CD4-positive, alpha-beta T cell treated with Interleukin-12 subunit alpha and Interleukin-12 subunit beta, for 1 hour (primary cell): ENCODE results near the gene TSHZ1.
"Not testable (repeated sequence)": the region's sequence is repeated elsewhere in the genome, so short reads cannot be mapped to it uniquely, and the experiment has no call there.

Experiments
- DNase-seq: peaks from one replicate; pipeline ENCODE4 v3.0.0-alpha.2; 2020

Gene TSHZ1

DNA sequence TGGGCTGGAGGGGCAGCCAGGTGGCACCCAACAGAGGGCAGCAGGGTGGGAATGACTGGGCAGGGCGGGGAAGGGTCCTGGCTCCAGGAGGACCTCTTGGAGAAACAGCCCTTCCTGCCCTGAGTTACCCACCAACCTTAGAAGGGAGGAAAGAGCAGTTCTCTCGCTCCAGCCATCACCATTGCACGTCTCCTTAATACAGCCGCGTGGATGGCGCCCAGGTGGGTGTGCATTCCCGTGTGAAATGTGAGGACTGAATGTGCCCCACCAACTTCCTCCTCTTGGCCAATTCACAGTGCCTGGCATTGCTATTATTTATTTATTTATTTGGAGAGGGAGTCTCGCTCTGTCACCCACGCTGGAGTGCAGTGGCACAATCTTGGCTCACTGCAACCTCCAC lies 109.9 kb downstream of the TSHZ1 start:
- no peak for DNase-seq

- no peak for DNase-seq
These were observed 110.8 kb downstream of the TSHZ1 start for GRCh38 chr18:75321431-75321830.

DNA sequence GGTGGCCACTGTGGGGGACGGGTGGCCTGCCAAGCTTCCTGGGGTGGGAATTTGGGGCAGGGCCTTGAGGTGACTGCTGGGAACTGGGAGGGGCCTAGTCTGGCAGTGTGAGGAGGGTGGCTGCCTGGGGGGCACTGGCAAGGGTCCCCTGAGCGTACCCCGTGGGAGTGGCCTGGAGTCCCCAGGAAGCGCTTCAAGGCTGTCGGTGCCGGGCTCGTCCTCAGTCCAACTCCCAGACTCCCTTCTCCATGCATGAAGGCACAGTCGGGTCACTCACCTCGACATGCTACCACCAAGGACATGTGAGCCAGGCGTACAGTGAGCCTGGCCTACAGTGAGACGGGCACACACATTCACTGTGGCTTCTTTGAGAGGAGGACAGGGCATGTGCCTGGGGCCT lies 111.6 kb downstream of the TSHZ1 start:
- no peak for DNase-seq

DNA sequence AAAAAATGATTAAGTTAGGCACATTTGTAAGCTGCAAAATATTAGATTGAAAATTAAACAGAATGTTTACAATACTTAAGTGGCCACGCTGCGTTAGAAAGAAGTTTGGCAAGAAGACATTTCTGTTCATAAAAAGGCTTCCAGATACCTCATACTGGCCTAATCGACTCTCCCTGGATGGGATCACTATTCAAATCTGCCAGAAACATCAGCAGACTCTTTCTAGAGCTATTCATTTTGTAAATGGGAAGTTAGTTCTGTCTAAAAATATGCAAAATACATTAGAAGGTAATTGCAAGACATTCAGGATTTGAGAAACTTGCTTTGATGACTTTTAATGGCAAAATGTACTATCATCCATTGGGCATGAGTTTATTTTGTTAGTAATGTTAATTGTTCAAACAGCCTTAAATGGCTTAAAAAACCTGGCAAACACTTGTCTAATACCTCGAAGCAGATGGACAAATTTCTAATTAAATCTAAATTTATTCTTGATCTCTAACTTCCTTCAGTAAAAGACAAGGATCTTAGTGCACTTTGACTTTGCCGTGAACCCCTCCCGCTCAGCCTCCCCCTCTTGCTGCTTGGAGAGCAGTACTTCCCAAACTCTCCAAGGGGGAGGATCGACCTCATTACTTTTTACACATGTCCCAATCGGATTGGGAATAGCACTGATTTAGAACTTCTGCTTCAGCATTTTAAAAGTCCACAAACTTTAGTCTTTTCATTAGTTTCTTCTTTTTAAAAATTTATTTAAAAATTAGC lies 113.4 kb downstream of the TSHZ1 start:
- DNase-seq, result no peak

DNA sequence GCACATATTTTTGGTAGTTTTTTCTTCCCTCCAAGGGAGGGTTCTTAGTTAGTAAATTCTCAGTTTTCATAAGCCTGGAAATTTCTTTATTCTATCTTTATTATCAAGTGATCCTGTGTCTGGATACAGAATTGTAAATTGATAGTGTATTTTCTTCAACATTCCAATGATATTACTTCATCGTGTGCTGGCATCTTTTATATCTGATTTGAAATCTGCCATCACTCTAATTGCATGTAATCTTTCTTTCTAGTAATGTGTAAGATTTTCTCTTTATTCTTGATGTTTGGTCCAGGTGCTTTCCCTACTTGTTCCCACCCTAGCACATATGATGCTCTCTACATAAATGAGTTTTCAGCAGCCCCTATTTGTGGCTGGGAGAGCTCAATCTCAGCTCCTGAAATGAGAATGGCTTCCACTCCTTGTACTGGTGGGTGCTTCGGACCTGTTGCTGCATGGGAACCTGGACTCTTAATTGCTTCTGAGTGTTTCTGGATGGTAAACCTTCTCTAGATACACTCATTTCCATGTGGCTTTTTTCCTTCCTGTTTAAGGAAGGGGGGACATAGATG lies 114.2 kb downstream of the TSHZ1 start:
- no peak for DNase-seq

DNA sequence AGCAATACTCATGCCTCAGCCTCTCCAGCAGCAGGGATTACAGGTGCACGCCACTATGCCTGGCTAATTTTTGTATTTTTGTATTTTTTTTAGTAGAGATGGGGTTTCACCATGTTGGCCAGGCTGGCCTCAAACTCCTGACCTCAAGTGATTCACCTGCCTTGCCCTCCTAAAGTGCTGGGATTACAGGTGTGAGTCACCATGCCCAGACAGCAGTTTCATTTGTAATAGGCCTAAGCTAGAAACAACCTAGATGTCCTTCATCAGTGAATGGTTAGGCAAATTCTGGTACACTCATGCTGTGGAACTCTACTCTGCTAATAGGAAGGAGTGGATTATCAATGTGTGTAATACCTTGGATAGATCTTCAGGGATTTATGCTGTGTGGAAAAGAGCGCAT lies 119.2 kb downstream of the TSHZ1 start:
- DNase-seq, result not testable (repeated sequence)

GRCh38 chr18:75330308-75330707 lies 119.7 kb downstream of the TSHZ1 start:
- no peak for DNase-seq

DNA sequence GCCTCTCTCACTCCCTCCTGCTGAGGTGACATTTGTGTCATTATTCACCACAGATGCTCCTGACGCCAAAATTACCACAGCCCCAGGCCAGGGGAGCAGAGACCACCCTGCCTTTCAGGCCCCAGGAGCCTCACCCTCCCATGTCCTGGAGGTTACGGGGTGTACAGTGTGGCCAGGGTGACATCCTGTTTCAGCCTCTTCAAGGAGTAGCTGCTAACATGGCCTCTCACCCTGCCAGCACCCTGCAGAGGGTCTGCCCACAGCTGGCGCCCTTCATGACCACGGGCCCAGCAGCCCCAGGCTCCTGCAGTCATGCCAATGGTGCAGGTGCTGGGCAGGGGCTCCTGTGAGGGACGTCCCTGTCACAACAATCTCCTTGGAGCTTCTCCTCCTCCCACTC lies 124.3 kb downstream of the TSHZ1 start:
- DNase-seq, result no peak

DNA sequence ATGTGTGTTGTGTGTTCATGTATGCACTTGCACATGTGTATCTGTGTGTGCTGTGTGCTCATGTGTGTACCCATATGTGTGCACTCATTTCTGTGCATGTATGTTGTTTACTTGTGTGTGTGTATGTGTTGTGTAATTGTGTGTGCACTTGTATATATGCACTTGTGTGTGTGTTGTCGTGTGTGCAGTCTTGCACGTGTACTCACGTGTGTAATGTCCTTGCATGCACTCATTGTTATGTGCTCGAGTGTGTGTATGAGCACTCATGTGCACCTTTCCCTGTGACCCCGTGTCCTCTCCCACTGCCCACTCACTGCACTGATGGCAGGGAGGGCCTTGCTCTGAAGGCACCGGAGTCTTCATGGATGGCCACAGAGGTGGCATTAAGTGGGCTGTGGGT lies 124.9 kb downstream of the TSHZ1 start:
- no peak for DNase-seq

DNA sequence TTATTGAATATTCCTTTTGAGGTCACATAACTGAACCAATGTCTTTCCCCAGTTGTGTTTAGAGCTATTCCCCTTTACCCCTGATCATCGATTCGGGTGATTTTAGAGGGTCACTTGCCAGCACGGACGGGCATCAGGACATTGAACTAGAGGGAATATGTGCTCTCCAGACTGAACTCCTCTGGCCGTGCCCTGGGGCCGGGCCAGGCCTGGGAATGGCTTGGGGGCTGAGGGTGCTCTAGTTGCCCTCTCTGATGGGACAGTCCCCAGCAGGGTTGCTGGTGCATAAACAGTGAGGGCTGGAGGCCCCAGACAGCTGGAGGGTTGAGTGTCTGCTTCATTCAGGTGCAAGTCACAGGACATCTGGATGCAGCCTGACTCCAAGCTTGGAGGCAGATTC lies 126.2 kb downstream of the TSHZ1 start:
- no peak for DNase-seq

DNA sequence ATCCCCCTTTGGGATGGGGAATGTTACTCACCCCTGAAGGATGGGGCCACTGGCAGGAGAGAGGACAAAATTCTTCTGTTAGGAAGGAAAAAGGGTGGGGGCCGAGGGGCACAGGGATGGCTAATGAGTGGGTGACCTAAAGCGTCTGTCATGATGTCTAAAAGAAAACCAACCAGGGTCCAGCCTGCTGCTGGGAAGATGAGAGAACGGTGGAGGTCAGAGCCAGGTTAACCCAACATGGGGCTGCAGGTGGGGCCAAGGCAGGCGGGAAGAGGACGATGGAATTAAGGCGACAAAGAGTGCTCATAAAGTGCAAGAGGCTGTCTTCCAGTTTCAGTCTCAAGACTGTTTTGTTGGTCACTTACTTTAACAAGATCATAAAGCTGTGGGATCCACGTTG lies 126.8 kb downstream of the TSHZ1 start:
- DNase-seq, result no peak

DNA sequence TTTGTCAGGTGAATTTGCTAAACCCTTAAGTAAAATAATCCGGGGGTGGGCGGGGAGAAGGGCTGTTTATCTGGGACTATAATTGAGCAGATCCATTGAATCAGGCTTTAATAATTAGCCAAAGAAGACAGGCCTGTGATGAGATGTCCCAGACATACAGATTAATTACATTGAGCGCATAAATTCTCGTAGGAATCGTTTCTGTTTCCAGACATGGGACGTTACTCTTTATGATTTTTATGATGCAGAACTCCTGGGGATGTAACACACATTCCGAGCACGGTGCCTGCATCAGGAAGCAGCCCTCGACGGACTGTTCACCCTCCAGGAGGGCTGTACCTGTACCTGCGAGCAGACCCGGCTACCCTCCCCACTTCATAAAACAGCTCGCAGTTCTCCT lies 128.0 kb downstream of the TSHZ1 start:
- DNase-seq, result no peak
